ENCODE results near the gene ZNF234.
"Not testable (repeated sequence)": the region's sequence is repeated elsewhere in the genome, so short reads cannot be mapped to it uniquely, and the experiment has no call there.

DNA sequence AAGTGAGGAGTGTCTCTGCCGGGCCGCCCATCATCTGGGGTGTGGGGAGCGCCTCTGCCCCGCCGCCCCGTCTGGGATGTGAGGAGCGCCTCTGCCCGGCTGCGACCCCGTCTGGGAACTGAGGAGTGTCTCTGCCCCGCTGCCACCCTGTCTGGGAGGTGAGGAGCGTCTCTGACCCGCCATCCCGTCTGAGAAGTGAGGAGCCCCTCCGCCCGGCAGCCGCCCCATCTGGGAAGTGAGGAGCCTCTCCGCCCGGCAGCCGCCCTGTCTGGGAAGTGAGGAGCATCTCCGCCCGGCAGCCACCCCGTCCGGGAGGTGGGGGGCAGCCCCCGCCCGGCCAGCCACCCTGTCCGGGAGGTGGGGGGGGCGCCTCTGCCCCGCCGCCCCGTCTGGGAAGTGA lies 62.5 kb downstream of the ZNF234 start:
- not testable (repeated sequence) for TF ChIP-seq EZH2 (IDR thresholded peaks at IDR 0.05; ENCODE audit: borderline replicate concordance, insufficient read depth, low read length, poor library complexity, severe bottlenecking); EP300 (conservative IDR thresholded peaks at IDR 0.05; ENCODE audit: poor library complexity, severe bottlenecking)
- TF ChIP-seq, protein P1, sequence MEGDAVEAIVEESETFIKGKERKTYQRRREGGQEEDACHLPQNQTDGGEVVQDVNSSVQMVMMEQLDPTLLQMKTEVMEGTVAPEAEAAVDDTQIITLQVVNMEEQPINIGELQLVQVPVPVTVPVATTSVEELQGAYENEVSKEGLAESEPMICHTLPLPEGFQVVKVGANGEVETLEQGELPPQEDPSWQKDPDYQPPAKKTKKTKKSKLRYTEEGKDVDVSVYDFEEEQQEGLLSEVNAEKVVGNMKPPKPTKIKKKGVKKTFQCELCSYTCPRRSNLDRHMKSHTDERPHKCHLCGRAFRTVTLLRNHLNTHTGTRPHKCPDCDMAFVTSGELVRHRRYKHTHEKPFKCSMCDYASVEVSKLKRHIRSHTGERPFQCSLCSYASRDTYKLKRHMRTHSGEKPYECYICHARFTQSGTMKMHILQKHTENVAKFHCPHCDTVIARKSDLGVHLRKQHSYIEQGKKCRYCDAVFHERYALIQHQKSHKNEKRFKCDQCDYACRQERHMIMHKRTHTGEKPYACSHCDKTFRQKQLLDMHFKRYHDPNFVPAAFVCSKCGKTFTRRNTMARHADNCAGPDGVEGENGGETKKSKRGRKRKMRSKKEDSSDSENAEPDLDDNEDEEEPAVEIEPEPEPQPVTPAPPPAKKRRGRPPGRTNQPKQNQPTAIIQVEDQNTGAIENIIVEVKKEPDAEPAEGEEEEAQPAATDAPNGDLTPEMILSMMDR (IDR thresholded peaks at IDR 0.05; ENCODE audit: poor library complexity, severe bottlenecking) = not testable (repeated sequence)

All from neural cell (in vitro differentiated cells).